ENCODE results near the gene TMEM273.
A peak's percentile ranks its signal among the peaks of the same experiment; 100 is the strongest.

Gene TMEM273

GRCh38 chr10:49116509-49117375 is 71.4 kb downstream of the TMEM273 start:
- DNase-seq: no peak

- DNase-seq: no peak
Measured at GRCh38 chr10:49115796-49116508, 72.2 kb downstream of the TMEM273 start.

- DNase-seq: peak in 29 of 51 donors; percentile 22 to 77 (median 54)
Measured at GRCh38 chr10:49115015-49115795, 73.0 kb downstream of the TMEM273 start, which contains the start of gene VSTM4. Gene VSTM4 (minus strand): TSS chr10:49115522. CDS start chr10:49115485, 37 bp downstream.

DNA sequence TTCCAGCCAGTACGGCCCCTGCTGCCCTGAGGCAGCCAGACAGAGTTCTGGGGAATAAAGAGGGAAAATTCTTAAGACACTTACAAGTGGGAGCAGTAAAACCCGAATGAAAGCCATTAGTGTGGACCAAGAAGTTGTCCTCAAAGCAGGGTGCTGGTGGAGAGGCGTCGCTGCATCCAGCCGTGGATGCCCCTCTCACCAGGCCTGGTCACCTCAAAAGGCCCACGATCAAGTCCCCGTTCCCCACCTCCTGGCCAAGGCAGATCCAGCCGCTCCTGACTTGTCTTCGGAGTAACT is 73.5 kb downstream of the TMEM273 start:
- peak in 1 of 51 donors; percentile 27 for DNase-seq

- no peak for DNase-seq
Measured at GRCh38 chr10:49113741-49114141, 74.5 kb downstream of the TMEM273 start.

DNA sequence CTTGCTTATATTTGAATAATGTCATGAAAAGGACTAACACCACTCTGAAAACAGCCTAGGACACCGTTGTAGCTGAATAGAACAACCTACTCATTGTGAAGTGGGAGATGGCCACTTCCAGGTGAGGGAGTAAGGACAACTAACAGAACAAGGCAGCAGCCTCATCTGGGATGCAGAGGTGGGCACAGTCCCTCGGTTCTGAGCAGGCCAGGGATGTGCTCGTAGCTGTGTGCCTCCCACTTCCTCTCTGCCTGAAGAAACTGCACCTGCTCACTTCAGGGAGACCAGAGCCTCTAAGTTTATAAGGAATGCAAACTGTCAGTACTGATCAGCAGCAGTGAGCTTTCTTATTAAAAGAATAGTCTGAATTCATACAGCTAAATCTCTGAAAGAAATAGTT is 75.3 kb downstream of the TMEM273 start:
- DNase-seq: no peak

GRCh38 chr10:49112098-49112497 is 76.1 kb downstream of the TMEM273 start:
- no peak for DNase-seq

- DNase-seq: no peak
Measured at GRCh38 chr10:49111320-49111698, 76.9 kb downstream of the TMEM273 start.

DNA sequence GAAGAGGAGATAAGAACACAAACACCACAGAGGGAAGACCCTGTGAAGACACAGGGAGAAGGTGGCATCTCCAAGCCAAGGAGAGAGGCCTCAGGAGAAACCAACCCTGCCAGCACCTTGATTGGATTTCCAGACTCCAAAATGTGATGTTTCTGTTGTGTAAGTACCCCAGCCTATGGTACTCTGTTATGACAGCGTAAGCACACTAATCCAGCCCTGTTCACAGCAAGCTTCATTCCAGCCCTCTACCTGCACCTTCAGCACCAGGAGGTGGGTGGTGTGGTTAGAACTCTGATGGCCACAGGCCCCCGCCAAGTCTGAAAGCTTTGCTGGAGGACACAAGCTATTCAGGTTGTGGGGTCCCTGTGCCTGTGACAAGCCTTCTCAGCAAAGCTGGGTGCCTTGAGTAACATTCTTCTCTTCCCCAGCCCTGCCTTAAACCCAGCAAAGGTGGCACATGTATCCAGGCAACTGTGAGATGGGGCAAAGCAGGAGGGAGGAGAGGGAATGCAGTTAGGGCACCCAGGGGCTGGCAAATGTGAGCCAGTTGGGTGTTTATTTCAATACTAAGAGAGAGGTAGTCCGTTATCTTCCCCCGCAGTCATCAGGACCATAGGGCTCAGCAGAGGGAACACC is 77.4 kb downstream of the TMEM273 start:
- no peak for DNase-seq

DNA sequence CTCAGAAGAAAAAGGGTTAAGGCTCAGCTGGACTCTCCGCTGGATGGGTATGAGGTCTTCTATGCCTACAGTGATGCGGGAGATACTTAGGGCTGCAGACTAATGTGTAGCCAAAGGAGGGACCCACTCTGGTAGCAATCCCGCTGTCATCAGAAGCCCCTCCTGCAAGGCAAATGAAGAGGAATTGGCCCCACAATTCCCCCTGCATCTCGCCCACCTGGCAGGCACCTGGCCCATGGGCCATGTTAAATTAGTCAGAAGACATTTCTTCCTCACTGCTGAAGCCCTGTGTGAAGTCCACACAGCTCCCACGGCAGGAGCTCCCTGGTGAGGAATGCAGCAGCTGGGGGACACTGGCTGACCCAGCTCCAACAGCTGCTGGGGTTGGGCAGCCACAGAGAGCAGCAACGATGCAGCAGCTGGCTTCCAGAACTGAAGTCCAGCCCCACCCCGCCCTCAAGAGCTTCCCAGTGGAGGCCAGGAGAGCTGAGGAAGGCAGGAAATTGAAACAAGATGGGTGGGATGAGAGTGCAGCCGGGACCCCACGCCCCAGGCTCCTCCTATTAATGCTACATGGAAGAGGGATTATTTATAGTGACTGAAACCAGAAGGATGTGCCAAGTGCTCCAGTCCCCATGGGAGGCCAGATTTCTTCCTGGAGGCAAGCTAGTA is 78.4 kb downstream of the TMEM273 start:
- DNase-seq: peak in 5 of 51 donors; percentile 17 to 32 (median 30)

- DNase-seq: no peak
Measured at GRCh38 chr10:49108656-49109055, 79.5 kb downstream of the TMEM273 start.

DNA sequence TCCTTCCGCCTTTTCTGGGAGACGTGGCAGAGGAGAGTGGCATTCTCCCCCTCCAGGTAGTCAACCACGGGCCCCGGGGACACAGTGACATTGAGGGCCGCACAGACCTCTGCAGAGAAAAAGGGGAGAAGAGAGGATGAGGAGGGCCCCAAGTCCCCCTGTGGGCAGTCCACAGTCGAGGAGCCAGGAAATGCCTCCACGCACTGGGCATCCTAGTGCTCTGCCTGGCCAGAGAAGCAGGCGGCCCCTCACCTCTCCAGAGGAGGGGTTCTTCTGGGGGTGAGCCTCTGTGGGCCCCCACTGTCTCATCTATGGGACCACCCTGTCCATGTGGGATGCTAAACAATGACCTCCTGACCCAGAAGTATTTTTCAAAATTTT is 80.3 kb downstream of the TMEM273 start:
- DNase-seq: no peak

- DNase-seq: no peak
Measured at GRCh38 chr10:49107111-49107886, 80.9 kb downstream of the TMEM273 start.

DNA sequence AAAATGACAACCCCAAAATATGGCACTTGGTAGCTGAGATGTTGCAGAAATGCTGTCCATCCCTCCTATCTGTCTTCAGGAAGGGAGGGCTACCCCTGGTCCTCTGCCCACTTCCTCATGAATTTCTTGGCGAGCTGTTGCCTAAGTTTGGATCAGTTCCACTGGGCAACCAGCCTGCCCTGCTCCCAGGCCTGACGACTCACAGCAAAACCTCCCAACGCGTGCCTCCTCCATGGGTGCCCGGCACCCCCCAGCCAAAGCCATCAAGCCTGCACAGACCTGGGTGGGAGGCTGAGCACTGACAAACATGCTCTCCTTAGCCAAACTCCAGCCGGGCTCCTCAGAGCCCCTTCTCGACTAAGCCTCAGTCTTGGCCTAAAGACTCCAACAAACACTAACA is 81.7 kb downstream of the TMEM273 start:
- DNase-seq: peak in 24 of 51 donors; percentile 8 to 61 (median 40)

- no peak for DNase-seq
Measured at GRCh38 chr10:49105076-49105475, 83.1 kb downstream of the TMEM273 start.
